Gastroesophageal sphincter (tissue), 2 donors: ENCODE results near the gene C4B.
"Not testable (repeated sequence)": the region's sequence is repeated elsewhere in the genome, so short reads cannot be mapped to it uniquely, and the experiment has no call there.

Source experiments
- EP300 ChIP-seq: sonication (generic); formaldehyde crosslinking; IDR thresholded peaks from one replicate; pipeline ENCODE4 v1.6.1; 2017; ENCODE audit warnings: antibody characterized with exemption, mild to moderate bottlenecking
- POLR2A ChIP-seq, 2 donors: fragments of 450-650 bp; IDR thresholded peaks; one replicate each; pipeline ENCODE4 v1.6.1; 2017; ENCODE audit warnings: antibody characterized with exemption in 2 of 2, mild to moderate bottlenecking in 2 of 2, moderate library complexity in 1 of 2
- POLR2AphosphoS5 ChIP-seq: sonication (generic); formaldehyde crosslinking; IDR thresholded peaks from one replicate; pipeline ENCODE4 v1.6.1; 2017; ENCODE audit warnings: antibody characterized with exemption

DNA sequence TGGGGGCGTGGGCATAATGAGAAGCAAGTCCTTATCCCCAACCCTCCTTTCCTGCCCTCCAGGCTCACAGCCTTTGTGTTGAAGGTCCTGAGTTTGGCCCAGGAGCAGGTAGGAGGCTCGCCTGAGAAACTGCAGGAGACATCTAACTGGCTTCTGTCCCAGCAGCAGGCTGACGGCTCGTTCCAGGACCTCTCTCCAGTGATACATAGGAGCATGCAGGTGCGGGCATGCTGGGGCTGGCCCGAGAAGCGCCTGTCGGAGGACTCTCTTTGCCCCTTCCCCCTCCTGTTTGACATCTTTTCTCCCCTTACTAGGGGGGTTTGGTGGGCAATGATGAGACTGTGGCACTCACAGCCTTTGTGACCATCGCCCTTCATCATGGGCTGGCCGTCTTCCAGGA lies 14.0 kb downstream of the C4B start:
- TF ChIP-seq POLR2AphosphoS5; EP300; POLR2A (IDR thresholded peaks at IDR 0.05): not testable (repeated sequence)
